Pons (tissue), 1 donor: ENCODE measurements around the gene CEP68.

Source experiments
- DNase-seq: peaks from one replicate; pipeline ENCODE4 v3.0.0-alpha.2; 2016; ENCODE audit warnings: low spot score

The CEP68 gene

DNA sequence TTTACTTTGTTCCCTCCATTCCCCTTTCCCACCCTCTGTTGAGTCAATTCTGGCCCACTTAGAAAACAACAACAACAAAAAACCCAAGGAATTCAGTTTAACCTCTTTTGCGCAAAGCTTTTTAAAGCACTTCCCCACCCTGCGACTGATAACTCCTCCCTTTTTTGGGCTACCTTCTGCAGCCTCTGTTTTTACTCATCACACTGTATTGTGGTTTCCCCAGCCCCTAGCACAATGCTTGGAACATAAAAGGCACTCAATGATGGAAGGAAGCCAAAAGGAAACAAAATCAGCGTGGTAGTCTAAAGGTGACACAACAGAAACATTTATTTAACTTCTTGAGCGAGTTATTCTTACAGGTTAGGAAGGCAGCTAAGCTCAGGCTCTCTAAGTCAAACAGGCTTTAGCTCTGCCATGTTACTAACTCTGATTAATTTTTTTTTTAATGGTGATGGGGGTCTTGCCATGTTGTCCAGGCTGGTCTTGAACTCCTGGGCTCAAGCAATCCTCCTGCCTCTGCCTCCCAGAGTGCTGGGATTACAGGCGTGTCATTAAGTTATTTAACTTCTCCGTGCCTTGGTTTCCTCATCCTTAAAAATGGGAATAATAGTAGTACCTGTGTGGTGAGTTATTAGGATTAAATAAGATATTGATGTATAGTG is 1.3 kb downstream of the CEP68 start:
- DNase-seq = peak; percentile 42

DNA sequence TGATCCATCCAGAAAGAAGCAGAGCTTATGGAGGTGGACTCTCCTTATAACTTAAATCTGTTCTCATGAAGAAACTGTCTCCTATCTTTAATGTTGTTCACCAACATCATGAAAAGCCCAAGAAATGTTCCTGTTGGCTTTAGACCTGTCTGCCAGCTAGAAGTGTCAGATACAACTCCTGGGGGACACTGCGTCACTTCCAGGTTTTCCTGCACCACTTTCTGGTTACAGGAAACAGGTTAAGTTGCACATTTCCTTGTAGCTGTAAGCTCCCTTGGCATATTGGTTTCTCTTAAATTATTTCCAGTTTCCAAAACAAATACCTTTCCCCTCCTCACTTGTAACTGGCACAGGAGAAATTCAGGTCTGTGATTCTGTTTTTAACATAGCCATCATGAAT is 2.9 kb downstream of the CEP68 start:
- no peak for DNase-seq

DNA sequence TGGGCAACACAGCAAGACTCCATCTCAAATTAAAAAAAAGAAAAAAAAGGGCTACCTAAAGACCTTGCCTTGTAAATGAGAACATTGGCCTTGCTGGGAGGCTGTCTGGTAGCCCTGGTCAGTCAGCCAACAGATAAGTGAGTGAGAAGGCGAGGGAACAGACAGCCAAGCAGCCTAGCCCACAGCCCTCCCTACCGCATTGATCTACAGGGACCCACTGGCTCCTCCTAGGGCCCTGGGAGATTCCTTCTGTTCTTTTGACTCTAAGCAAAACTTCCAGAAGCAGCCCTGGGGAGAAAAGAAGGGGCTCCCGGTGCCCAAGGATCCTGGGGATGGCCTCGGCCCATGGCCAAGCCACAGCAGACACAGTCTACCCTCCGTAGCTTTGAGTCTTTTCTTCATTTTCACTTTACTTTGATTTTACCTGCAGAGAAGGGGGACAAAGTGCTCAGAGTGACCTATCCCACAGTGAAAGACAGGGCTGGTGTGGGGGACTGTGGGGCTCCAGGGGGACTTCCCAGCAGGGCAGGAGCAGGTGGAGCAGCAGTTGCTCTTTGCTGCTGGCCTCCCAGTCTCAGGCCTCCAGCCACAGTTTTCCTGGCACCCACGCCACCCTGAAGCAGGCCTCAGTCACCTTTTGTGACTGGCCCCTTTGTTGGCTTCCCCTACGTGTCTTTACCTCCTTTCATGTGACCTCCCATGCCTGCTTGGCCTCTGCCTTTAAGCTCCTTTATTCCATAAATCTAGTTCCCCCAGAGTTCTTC is 5.1 kb downstream of the CEP68 start:
- no peak for DNase-seq

DNA sequence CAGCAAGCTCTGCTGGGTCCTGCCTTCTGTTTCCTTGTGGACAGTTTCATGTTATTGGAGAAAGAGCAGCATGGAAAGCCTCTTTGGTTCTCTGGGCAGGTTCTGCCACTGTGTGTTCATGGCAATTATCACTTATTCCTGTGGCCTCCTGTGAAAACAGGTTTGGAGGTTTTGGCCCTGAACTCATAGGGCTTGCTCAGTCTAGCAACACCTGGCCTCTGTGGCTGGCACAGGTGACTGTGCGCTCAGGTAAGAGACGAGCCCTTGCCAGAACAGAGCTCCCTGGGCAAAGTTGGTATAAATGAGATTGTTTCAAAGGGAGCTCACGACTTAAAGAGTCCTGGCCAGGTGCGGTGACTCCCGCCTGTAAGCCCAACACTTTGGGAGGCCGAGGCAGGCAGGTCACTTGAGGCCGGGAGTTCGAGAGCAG is 5.7 kb downstream of the CEP68 start:
- DNase-seq = no peak

DNA sequence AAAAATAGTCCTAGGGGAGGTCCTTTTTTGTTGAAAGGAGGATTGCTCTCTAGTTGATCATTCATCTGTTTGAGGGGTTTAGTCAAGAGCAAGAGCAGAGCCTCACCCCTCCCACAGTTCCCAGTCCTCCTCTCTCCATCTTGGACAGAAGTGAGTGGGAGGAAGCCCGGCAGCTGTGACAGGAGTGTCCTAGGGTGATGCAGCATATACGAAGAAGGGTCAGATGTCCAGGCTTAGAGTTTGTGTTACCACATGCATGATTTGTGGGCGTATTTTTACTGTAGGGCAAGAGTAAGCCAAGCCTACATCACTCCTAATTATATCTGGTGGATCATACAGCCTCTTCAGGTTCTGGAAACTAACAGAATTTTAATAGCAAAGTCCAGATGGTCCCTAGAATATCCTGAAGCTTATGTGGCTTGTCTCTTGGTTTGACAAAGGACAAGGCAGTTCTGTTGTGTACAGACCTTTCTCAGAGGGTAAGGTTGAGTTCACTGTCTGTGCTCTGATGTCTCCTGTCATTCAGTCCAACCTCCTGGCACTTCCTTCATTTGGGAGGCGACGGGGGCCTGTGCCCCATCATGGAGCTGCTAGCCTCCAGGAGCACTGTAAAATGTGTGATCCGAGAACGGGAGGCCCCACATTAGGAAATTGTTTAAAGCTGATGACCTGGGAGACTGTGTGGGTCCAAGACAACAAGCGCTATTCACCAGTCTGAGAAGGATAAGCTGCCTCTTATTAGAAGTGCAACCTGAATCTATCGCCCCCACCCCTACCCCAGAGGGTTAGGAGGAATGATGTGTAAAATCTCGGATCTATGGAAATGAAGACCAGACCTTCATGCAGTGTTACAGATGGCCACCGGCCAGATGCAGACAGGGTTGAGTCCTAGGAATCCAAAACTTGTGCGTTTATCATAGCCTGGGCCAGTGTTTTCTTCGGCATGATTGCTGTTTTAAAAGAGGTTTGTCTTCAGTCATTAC is 6.9 kb downstream of the CEP68 start:
- no peak for DNase-seq

DNA sequence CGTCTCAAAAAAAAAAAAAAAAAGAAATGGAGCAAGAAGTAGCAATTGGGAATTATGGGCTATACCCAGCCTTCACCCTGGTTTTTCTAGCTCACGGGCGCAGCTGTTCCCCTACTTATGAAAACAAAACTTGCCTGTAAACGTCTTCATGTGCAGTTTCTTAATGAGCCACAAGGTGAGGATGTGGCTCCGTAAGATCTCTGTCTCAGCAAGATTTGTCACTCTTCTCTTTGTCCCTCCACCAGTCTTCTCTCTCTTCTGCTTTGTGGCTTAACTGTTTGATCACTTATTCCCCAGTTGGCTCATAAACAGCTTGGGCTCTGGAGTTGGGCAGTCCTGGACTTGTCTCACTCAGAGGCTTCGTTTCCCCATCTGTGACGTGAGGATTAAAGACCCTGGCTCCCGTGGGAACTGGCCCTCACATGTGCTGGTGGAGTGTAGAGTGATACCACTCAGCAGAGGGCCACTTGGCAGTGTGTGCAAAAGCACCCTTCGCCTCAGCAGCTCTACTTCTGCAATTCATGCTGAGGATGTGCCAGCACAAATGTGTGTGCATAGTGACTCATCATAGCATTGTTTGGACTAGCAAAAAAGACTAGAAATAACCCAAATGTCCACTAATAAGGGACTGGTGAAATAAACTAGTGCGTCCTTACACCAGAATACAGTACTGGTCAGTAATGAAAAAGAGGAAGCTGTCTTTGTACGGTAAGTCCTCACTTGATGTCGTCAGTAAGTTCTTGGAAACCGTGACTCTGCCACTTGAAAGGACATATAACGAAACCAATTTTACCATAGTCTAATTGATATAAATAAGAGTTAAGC is 8.7 kb downstream of the CEP68 start:
- DNase-seq = peak; percentile 87

DNA sequence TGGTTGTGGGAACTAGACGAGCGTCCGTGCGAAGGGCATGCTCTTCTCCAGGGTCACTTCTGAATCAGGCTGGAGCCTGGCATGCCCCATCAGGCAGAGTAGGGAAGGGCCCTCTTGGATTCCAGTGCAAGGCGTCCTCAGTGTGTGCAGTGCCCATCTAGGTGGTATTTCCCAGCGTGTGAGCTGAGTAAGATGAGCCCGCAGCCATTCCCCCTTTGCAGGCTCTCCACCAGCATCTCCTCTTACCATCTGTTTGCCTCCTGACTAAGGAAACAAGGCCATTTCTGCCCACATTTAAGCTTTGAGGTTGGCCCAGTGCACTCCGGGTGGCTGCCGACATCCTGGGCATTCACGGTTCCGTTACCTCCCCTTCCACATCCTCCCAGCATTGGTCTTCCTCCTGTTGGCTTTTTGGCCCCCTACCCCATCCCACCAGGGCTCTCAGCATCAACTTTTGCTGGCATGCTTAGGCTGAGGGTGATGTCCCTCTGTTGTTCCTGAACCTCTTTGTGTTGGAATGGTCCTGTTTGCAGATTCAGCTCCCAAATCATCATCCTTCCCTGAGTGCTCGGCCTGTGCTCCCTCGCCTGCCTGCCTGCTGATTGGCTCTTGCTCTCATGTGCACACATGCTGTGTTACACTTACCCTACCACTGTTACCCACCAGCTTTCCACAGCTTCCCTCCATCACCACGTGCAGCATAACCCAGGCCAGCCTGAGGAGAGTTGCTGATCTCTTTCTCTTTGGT is 11.8 kb downstream of the CEP68 start:
- no peak for DNase-seq

DNA sequence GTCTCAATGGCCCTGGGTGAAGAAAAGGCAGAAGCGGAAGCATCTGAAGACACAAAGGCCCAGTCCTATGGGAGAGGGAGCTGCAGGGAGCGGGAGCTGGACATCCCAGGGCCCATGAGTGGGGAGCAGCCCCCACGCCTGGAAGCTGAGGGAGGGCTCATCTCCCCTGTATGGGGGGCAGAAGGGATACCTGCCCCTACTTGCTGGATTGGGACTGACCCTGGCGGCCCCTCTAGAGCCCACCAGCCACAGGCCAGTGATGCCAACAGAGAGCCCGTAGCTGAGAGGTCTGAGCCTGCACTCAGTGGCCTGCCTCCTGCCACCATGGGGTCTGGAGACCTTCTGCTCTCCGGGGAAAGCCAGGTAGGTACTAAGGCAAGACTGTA is 13.2 kb downstream of the CEP68 start:
- DNase-seq = no peak

DNA sequence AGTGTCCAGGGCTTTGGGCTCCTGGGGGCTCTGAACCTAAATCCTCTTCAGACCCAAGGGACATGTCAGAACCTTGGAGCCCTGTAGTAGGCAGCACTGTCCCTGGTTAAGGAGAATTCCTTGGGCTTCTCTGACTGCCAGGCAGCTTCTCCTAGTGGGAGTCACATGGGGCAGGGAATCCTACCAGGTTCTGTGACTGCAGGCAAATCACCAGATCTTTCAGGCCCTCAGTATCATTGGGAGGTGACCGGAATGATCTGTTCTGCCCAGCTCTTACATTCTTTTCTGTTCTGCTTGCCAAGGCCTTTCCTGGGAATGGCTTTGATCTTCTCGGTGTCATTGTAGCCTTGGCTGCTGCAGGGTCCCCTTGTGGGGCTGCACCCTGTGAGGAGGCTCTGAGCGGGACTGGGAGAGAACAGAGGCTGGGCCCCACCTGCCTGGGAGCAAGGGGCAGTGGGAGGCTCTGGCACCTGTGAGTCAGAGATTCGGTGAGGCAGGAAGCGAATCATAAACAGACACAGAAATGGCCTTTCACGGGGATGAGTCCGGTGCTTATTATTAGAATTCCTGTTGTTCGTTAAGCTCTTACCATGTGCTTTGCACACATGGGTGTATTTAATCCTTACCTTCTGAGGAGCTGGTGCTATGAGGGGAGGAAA is 14.1 kb downstream of the CEP68 start:
- DNase-seq = no peak

DNA sequence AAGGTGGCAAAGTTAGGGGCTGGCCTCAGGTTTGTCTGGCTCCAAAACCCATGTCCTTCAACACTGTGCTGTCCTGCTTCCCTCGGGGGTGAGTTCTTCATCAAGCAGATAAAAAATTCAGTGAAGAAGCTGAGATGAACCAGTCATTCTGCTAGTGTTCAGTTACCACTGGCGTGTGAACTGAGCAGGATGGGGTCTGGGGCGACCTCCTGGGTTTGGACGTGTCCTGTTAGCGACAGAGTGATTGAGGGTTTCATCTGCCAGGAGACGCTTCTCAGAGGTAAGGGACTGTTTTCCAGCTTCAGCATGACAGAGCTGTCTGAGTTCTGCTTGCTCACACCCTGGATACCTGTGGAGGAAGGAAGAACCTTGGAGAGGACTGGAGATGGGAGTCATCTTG is 14.6 kb downstream of the CEP68 start:
- no peak for DNase-seq

DNA sequence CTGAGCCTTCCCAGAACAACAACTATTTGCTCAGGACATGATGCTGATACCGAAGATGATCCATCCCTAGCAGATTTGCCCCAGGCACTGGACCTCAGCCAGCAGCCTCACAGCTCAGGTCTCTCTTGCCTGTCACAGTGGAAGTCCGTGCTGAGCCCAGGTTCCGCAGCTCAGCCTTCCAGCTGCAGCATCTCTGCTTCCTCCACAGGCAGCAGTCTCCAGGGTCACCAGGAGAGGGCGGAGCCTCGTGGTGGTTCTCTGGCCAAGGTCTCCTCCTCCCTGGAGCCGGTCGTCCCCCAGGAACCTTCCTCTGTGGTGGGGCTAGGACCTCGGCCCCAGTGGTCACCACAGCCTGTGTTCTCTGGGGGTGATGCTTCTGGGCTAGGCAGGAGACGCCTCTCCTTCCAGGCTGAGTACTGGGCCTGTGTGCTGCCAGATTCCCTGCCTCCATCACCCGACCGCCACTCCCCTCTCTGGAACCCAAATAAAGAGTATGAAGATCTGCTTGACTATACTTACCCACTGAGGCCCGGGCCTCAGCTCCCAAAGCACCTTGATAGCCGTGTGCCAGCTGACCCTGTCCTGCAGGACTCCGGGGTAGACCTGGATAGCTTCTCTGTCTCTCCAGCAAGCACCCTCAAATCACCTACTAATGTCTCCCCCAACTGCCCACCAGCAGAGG is 15.4 kb downstream of the CEP68 start:
- no peak for DNase-seq

DNA sequence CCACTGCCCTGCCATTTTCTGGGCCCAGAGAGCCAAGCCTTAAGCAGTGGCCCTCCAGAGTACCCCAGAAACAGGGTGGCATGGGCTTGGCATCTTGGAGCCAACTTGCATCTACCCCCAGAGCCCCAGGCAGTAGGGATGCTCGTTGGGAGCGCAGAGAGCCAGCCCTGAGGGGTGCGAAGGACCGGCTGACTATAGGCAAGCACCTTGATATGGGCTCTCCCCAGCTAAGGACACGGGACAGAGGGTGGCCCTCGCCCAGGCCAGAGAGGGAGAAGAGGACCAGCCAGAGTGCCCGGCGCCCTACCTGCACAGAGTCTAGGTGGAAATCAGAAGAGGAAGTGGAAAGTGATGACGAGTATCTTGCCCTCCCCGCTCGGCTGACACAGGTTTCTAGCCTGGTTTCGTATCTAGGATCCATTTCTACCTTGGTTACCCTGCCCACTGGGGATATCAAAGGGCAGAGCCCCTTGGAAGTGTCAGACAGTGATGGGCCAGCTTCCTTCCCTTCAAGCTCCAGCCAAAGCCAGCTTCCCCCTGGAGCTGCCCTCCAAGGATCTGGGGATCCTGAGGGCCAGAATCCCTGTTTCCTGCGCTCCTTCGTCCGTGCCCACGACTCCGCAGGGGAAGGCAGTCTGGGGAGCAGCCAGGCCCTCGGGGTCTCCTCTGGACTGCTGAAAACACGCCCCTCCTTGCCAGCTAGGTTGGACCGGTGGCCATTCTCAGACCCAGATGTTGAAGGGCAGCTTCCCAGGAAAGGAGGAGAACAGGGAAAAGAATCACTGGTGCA is 16.2 kb downstream of the CEP68 start:
- no peak for DNase-seq

DNA sequence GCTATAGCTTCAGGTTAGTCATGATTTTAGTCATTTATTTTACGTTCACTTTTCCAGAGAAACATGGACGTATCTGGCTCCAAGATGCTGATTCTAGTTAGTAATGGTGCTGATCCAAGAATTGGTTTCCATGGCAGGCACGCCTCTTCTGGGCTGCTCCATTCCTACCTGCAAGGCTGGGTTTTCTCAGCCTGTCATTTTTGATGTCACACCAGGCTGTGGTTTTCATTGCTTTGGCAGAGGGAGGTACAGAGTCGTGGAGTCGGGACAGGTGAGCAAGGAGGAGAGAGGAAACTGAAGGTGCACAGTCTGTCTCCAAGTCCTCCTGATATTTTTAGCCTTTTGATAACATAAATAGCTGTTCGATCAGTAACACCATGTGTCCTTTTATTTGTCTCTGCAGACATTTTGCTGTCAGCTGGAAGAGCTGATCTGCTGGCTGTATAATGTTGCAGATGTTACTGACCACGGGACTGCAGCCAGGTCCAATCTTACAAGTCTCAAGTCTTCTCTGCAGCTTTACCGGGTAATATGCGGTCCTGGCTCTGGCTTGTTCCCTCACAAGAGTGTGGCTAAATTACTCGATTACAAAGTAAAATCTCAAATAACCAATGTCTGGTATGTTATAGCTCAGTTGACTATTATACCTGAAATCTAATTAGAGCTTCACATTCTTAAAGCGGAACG is 17.8 kb downstream of the CEP68 start:
- DNase-seq = no peak

DNA sequence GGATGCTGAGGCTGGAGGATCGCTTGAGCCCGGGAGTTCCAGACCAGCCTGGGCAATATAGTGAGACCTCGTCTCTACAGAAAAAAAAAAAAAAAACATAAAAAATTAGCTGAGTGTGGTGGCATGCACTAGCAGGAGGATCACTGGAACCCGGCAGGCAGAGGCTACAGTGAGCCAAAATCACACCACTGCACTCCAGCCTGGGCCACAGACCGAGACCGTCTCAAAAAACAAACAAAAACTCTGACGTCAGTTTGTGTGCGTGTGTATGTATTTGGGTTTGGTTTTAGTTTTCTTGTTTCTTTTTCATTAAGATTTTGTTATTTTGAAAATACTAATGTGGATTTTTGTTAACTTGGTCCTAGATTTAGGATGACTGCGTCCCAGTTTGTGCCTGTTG is 19.0 kb downstream of the CEP68 start:
- no peak for DNase-seq

DNA sequence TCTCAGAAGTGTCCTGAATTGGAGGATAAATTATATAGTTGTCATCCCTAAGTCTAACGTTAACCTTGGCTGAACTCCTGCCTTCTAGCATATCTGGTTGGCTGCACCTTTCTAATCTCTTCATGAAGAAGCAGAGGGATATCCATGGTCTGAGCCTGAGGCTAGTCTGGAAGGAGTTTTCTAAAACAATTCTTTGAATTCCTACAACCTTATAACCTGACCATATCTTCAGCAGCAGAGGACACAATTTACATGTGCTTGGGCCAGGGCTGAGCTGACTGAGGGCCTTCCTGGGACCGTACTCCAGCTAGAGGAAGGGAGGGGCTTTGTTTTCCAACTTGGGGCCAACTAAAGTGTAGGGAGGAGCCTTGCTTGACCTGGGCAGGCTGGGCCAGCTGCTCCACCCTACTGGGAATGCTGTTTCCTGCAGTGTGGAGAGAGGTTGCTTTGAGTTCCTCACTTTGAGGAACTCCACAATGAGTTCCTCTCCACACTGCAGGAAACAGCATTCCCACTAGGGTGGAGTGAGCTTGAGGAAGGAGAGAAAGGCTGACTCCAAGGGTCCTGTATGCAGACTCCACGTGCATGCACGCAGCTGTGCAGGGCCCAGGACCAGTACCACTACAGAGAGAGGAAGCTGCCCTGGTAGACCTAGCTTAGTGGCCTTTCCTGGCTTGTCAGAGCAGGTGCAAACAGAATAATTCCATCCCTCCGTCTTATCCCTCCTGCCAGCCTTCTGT is 19.6 kb downstream of the CEP68 start:
- no peak for DNase-seq

DNA sequence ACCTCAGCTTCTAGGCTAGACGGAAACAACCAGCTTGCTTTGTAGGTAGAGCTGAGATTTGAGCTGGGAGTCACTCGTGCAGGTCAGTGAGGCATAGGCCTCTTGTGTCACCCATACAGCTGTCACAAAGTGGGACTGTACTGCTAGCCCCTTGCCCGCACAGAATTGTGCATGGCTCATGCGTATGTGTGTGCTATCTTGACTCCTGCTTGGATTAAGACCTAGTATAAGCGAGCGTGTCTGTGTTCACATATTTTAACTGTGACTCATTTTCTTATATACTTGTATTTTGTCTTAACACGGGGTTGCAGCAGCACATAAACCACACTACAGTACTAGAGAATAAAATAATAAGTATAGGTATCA is 20.1 kb downstream of the CEP68 start:
- DNase-seq = no peak

DNA sequence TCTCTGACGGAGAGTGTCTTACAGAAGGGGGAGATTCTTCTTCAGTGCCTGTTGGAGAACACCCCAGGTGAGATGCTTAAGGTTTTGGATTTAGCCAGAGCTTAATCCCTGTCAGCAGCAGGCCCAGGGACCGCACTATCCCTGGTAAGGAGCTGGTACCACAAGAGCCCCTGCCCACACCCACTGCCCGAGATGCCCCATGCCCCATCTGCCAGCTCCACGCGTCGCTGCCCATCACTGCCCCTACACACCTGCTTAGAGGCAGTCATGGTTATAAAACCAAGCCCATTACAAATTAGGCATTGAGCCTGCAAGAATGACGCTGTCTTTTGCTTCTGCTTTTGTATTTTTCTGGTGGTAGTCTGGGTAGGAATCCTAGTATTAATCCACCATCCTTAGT is 21.7 kb downstream of the CEP68 start:
- no peak for DNase-seq

DNA sequence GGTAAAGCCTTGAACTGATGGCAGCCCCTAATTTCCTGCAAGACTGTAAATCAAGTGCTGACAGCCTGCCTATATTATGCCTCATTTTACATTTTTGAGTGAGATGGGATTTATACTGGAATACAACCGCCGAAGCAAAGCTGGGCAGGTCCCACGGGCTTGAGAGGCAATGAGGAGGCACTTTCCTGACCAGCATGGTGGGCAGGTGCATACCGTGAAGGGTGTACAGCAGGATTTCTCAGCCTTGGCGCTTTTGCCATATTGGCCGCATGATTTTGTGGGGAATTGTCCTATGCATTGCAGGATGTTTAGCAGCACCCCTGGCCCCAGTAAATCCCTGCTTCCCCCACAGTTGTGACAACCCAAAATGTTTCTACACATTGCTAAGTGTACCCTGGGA is 22.8 kb downstream of the CEP68 start:
- DNase-seq = no peak
